Activated naive CD4-positive, alpha-beta T cell treated with anti-CD3 and anti-CD28 coated beads, Interleukin-2, amount 10 ng/mL, durations not matched to agents 7 days and 5 days (primary cell): ENCODE results near the gene PLPPR1.
"Not testable (repeated sequence)": the region's sequence is repeated elsewhere in the genome, so short reads cannot be mapped to it uniquely, and the experiment has no call there.

Source experiments
- CTCF ChIA-PET: fragments of 350-600 bp; sonication (Branson Sonifier 250); formaldehyde crosslinking; loops from one replicate; lab custom pipeline; 2021; ENCODE audit warnings: antibody characterized with exemption; lab: Charles Lee
- DNase-seq: peaks from one replicate; pipeline ENCODE4 v3.0.0-alpha.2; 2020
- H3K27ac Mint-ChIP-seq: one replicate; pipeline ENCODE4 v1.8.0; 2021; ENCODE audit warnings: mild to moderate bottlenecking, moderate library complexity, mixed read lengths
- H3K27me3 Mint-ChIP-seq: one replicate; pipeline ENCODE4 v1.8.0; 2021; ENCODE audit warnings: mild to moderate bottlenecking, mixed read lengths
- H3K36me3 Mint-ChIP-seq: one replicate; pipeline ENCODE4 v1.8.0; 2021; ENCODE audit warnings: mixed read lengths
- H3K4me1 Mint-ChIP-seq: one replicate; pipeline ENCODE4 v1.8.0; 2021; ENCODE audit warnings: mixed read lengths
- H3K4me3 Mint-ChIP-seq: one replicate; pipeline ENCODE4 v1.8.0; 2021; ENCODE audit warnings: mild to moderate bottlenecking, moderate library complexity, mixed read lengths
- H3K9me3 Mint-ChIP-seq: one replicate; pipeline ENCODE4 v1.8.0; 2021; ENCODE audit warnings: mixed read lengths

The PLPPR1 gene

DNA sequence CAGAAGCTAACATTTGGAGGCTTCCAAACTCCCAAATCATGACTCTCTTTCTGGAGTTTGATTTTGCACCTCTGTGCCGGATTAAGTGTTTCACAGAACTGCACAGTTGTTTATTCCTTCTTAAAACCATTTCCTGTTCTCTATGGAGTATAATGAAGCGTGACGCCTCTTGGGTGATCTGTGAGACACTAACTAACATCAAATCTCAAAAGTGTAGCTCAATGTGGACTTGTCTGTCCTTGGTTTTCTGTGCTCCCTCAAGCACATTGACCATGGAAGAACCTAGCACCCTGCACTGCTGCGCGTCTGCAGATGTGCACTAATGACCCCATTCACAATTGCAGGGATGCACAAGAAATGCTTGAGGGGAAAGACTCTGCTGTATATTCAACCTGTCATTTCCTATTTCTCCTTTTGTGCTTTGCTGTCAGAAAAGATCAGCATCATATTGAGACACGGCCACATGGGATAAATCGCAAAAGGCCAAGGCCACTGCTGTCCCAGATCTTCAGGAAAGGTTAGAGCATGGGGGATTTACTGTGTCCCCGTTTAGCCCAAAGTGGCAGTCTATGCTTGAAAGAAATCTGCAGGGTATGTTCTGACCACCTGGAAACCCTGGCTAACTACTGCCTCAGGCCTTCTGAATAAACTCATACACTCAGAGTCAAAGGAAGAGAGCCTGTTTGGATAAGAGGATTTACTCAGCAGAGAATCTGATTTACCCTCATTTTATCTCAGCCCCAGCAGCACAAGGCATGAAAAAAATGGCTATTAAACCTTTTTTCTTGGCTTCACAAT is 246.6 kb downstream of the PLPPR1 start:
- H3K27ac Mint-ChIP-seq: no peak overlapping the region

DNA sequence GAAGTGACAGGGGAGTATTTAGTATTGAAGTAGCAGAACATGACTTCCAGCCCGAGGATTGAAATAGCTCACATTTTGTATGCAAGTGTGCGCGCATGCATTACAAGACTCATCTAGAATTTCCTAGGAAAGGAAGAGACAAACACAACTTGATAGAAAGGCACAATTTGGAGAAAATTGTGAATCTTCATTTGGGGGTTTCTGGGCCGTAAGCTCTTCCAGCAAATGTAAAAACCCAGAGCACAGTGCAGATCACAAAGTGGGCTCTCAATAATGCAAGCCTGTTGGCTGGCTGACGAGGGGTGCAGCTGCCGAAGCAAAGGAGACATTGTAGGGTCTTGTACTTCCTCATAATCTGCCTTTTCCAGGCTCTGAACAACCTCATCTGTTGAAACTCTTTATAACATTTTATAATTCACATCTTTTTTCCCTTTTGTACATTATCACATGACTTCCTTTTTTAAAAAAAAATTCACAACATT is 247.3 kb downstream of the PLPPR1 start:
- Mint-ChIP-seq H3K4me1 (no peaks in the 10 kb centered on the region), H3K27ac (no peak overlapping the region), H3K4me3 (no peak overlapping the region), H3K36me3 (no peaks in the 10 kb centered on the region), H3K27me3 (no peaks in the 10 kb centered on the region), H3K9me3 (no peaks in the 10 kb centered on the region)
- CTCF ChIA-PET: no interaction called here
- DNase-seq: no peak

More for the DNA sequence above, 246.6 kb downstream of the PLPPR1 start:
- H3K9me3 Mint-ChIP-seq: no peaks in the 10 kb centered on the region
- CTCF ChIA-PET: no interaction called here
- H3K36me3 Mint-ChIP-seq: no peaks in the 10 kb centered on the region
- no peaks in the 10 kb centered on the region for H3K4me1 Mint-ChIP-seq
- no peaks in the 10 kb centered on the region for H3K27me3 Mint-ChIP-seq
- DNase-seq: no peak
- H3K4me3 Mint-ChIP-seq: no peak overlapping the region

DNA sequence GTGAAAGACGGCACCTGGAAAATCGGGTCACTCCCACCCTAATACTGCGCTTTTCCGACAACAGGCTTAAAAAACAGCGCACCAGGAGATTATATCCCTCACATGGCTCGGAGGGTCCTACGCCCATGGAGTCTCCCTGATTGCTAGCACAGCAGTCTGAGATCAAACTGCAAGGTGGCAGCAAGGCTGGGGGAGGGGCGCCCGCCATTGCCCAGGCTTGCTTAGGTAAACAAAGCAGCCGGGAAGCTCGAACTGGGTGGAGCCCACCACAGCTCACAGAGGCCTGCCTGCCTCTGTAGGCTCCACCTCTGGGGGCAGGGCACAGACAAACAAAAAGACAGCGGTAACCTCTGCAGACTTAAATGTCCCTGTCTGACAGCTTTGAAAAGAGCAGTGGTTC is 262.5 kb downstream of the PLPPR1 start:
- H3K4me1 Mint-ChIP-seq, H3K36me3 Mint-ChIP-seq, H3K27me3 Mint-ChIP-seq, CTCF ChIA-PET, DNase-seq, H3K27ac Mint-ChIP-seq, H3K4me3 Mint-ChIP-seq, H3K9me3 Mint-ChIP-seq: not testable (repeated sequence)

DNA sequence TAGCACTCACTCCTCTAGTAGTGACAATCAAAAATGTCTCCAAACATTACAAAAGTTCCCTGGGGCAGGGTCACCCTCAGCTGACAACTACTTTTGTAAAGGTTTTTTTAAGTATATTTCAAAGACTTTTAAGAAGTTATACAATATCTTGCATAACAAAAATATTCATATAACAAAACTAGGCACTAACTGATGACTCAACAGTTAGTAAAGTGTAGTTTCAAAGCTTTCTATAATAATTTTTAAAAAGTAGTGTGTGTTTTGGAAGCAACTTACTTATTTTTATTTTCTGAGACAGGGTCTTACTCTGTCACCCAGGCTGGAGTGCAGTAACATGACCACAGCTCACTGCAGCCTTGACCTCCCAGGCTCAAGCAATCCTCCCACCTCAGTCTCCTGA is 271.4 kb downstream of the PLPPR1 start:
- H3K36me3 Mint-ChIP-seq: no peaks in the 10 kb centered on the region
- CTCF ChIA-PET: interaction anchor here (0.6 kb wide), 1 partner anchor 131 kb away, joined by 3 read pairs; no protein-coding TSS in a partner anchor
- H3K9me3 Mint-ChIP-seq: no peaks in the 10 kb centered on the region
- no peak overlapping the region for H3K27ac Mint-ChIP-seq
- no peak overlapping the region for H3K4me3 Mint-ChIP-seq
- no peaks in the 10 kb centered on the region for H3K4me1 Mint-ChIP-seq
- no peaks in the 10 kb centered on the region for H3K27me3 Mint-ChIP-seq
- no peak for DNase-seq

DNA sequence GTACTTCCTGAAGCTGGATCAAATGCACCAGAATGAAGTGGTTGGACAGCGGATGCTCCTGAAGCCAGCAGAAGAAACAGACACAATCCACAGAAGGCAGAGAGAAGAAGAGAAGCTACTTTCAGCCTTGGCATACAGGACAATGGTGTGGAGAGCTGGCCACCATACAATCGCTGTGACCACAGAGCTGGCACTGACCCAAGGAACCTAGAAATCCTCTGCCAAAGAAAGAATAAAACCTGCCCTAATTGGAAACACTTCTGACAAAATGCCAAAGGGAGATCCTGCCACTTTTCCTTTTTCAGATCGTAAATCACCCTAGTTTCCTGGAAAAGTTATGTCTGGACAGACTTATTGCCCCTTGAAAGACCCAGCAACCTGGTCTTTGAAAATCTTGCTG is 278.5 kb downstream of the PLPPR1 start:
- CTCF ChIA-PET: no interaction called here

DNA sequence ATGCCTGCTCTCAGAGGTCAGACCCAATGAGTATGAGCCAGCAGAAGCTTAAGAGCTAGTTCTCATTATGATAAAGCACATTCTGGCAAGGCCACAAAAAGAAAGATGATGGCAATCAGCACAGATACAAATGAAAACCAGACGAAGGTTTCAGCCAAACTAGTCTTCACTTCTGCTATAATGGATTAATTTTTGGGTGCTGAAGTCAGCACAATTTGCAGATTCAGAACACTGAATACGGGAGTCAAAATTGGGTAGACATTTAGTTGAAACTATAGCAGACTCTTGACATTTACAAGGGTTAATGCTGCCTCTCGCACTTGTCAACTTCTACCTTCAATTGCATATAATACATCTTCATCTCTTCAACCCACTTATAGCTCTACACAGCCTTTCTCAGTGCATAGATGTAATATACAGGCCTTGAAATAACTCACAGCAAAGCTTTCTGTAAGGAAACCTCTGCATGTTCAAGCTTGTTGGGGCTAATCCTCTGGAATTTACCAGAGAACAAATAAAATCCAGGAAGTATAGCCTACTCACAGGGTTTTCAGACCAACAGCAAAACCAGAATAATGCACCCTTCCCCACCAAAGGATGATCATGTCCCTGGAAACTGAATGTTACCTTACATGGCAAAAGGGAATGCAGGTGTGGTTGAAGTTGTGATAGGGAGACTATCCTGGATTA is 279.1 kb downstream of the PLPPR1 start:
- no peak overlapping the region for H3K27ac Mint-ChIP-seq
- CTCF ChIA-PET: no interaction called here
- no peak overlapping the region for H3K4me3 Mint-ChIP-seq
- no peaks in the 10 kb centered on the region for H3K27me3 Mint-ChIP-seq
- H3K36me3 Mint-ChIP-seq: no peaks in the 10 kb centered on the region
- DNase-seq: no peak
- no peaks in the 10 kb centered on the region for H3K4me1 Mint-ChIP-seq
- no peaks in the 10 kb centered on the region for H3K9me3 Mint-ChIP-seq

More for the DNA sequence above, 278.5 kb downstream of the PLPPR1 start:
- Mint-ChIP-seq H3K4me3 (no peak overlapping the region), H3K27me3 (no peaks in the 10 kb centered on the region), H3K9me3 (no peaks in the 10 kb centered on the region), H3K27ac (no peak overlapping the region), H3K36me3 (no peaks in the 10 kb centered on the region), H3K4me1 (no peaks in the 10 kb centered on the region)
- DNase-seq: no peak

DNA sequence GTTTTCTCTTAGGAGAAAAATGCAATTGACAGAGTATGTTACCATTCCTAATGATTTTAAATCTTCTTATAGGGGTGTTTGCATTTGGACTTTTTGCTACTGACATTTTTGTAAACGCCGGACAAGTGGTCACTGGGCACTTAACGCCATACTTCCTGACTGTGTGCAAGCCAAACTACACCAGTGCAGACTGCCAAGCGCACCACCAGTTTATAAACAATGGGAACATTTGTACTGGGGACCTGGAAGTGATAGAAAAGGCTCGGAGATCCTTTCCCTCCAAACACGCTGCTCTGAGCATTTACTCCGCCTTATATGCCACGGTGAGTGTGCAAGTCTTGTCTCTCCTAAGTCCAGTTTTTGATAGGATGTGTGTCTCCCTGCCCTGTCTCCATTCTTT is 280.6 kb downstream of the PLPPR1 start:
- no peak overlapping the region for H3K27ac Mint-ChIP-seq
- no peaks in the 10 kb centered on the region for H3K4me1 Mint-ChIP-seq
- no peaks in the 10 kb centered on the region for H3K9me3 Mint-ChIP-seq
- H3K4me3 Mint-ChIP-seq: no peak overlapping the region
- no peaks in the 10 kb centered on the region for H3K36me3 Mint-ChIP-seq
- DNase-seq: no peak
- no peaks in the 10 kb centered on the region for H3K27me3 Mint-ChIP-seq
- CTCF ChIA-PET: no interaction called here

DNA sequence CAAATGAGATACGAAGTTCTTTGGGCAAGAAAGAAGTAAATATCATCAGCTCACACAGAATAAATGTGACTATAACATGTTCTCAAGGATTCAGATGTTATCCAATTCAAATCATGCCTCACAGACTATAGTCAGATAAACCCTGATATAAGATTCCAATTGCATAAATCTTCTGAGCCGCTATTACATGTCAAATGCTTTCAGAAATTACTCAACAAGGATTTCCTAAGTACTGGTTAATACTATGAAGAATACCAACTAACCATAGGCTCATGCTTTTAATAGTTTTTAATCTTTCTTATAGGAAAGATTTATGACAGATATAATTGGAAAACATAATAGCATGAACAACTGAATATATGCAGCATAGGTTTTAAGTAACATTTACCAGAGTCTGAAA is 282.7 kb downstream of the PLPPR1 start:
- CTCF ChIA-PET: interaction anchor here (0.9 to 2.7 kb wide), 13 partner anchors 9 to 710 kb away, joined by 3 to 43 read pairs (median 4); no protein-coding TSS in a partner anchor
- H3K27ac Mint-ChIP-seq: no peak overlapping the region
- no peaks in the 10 kb centered on the region for H3K27me3 Mint-ChIP-seq
- no peak overlapping the region for H3K4me3 Mint-ChIP-seq
- H3K9me3 Mint-ChIP-seq: no peaks in the 10 kb centered on the region
- H3K36me3 Mint-ChIP-seq: no peaks in the 10 kb centered on the region
- no peak for DNase-seq
- H3K4me1 Mint-ChIP-seq: no peaks in the 10 kb centered on the region

DNA sequence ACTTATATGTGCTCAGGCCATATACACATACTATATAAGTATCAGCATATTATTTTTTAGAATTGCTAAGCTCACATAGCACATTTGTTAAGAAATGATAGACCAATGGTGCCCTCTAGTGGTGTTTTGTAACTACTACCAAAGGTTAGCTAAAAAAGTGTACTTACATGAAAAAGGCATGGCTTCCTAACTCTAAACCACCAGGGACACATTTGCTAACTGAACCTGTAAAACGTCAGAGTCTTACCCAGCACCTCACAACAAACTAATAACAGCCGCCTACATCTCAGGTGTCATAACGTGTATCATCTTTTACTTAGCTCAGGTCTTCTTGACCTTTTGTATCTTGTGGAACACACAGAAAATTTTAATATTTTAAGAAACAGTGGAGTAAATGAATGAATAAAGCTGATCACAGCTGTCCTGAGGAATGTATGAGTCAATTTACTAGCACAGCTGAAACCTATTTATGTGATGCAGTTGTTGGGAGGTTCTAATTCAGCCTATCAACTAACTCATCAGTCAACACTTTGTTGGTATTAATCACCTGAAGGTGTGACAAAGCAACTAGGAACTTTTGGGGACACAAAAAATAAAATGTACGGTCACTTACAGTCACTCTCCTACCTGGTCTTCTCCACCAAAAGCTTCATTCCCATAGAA is 283.4 kb downstream of the PLPPR1 start:
- Mint-ChIP-seq H3K9me3 (no peaks in the 10 kb centered on the region), H3K27ac (no peak overlapping the region), H3K4me3 (no peak overlapping the region), H3K4me1 (no peaks in the 10 kb centered on the region), H3K36me3 (no peaks in the 10 kb centered on the region), H3K27me3 (no peaks in the 10 kb centered on the region)
- CTCF ChIA-PET: interaction anchor here (0.6 to 2.7 kb wide), 15 partner anchors 10 to 711 kb away, joined by 3 to 43 read pairs (median 4); no protein-coding TSS in a partner anchor
- DNase-seq: no peak

DNA sequence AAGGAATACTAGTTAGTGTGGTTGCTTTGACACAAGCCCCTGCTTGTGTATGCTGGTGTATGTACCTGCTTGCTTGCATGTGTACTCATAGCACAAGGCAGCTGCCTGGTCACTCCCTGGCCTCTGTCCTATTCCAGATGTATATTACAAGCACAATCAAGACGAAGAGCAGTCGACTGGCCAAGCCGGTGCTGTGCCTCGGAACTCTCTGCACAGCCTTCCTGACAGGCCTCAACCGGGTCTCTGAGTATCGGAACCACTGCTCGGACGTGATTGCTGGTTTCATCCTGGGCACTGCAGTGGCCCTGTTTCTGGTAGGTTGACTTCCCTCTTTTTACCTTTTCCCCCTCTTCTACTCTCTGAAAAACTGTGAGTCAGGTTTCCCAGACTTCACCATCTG is 284.1 kb downstream of the PLPPR1 start:
- no peaks in the 10 kb centered on the region for H3K36me3 Mint-ChIP-seq
- no peaks in the 10 kb centered on the region for H3K9me3 Mint-ChIP-seq
- no peak overlapping the region for H3K27ac Mint-ChIP-seq
- DNase-seq: no peak
- H3K4me1 Mint-ChIP-seq: no peaks in the 10 kb centered on the region
- H3K4me3 Mint-ChIP-seq: no peak overlapping the region
- H3K27me3 Mint-ChIP-seq: no peaks in the 10 kb centered on the region
- CTCF ChIA-PET: interaction anchor here (1.5 to 2.7 kb wide), 4 partner anchors 594 to 711 kb away, joined by 6 to 43 read pairs (median 14); no protein-coding TSS in a partner anchor

DNA sequence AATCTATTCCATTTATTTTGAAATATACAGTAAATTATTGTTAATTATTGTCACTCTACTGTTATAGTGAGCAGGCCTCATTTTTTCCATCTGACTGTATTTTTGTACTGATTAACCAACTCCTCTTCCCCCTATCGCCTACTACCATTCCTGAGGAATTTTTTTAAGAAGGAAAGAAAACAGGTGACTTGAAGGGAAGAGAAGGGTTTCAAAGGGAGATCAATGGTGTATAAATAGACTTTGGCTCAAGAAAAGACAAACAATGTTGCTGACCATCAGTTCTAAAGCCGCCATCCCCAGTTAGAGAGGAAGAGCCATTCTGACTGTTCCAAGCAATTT is 286.6 kb downstream of the PLPPR1 start:
- Mint-ChIP-seq H3K4me3 (no peak overlapping the region), H3K27me3 (no peaks in the 10 kb centered on the region), H3K36me3 (no peaks in the 10 kb centered on the region), H3K9me3 (no peaks in the 10 kb centered on the region), H3K4me1 (no peaks in the 10 kb centered on the region), H3K27ac (no peak overlapping the region)
- CTCF ChIA-PET: no interaction called here
- no peak for DNase-seq

DNA sequence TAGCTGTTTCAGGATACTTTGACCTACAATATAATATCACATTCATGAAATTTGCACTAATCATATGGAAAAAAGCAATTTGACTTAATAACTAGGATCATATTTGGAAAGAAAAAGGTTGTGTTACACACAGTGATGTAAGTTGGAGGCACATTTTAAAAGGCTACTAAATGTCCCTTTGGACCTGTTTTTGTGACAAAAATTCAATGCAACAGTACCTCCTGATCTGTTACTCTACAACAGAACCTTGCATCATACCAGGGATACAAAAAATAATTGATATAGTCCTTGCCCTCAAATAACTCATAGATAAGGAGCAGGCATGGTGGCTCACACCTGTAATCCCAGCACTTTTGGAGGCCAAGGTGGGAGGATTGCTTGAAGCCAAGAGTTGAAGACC is 289.2 kb downstream of the PLPPR1 start:
- Mint-ChIP-seq H3K27me3 (no peaks in the 10 kb centered on the region), H3K9me3 (no peaks in the 10 kb centered on the region), H3K36me3 (no peaks in the 10 kb centered on the region), H3K27ac (no peak overlapping the region), H3K4me3 (no peak overlapping the region), H3K4me1 (no peaks in the 10 kb centered on the region)
- DNase-seq: no peak
- CTCF ChIA-PET: no interaction called here

DNA sequence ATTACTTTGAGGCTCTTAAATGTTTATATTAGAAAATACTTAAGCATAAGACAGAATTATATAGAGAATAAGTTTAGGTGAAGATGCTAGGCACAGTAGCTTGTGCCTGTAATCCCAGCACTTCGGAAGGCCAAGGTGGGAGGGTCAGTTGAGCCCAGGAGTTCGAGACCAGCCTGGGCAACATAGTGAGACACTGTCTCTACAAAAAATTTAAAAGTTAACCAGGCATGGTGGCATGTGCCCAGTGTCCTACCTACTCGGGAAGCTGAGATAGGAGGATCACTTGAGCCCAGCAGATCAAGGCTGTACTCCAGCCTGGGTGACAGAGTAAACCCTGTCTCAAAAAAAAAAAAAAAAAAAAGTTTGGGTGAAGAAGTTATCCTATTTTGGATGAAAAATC is 294.6 kb downstream of the PLPPR1 start:
- DNase-seq: no peak
- H3K4me1 Mint-ChIP-seq: no peaks in the 10 kb centered on the region
- no peaks in the 10 kb centered on the region for H3K36me3 Mint-ChIP-seq
- H3K27ac Mint-ChIP-seq: no peak overlapping the region
- no peak overlapping the region for H3K4me3 Mint-ChIP-seq
- CTCF ChIA-PET: interaction anchor here (2.5 kb wide), 1 partner anchor 12 kb away, joined by 7 read pairs; no protein-coding TSS in a partner anchor
- no peaks in the 10 kb centered on the region for H3K9me3 Mint-ChIP-seq
- H3K27me3 Mint-ChIP-seq: peaks cover 4% of the 10 kb centered on the region

DNA sequence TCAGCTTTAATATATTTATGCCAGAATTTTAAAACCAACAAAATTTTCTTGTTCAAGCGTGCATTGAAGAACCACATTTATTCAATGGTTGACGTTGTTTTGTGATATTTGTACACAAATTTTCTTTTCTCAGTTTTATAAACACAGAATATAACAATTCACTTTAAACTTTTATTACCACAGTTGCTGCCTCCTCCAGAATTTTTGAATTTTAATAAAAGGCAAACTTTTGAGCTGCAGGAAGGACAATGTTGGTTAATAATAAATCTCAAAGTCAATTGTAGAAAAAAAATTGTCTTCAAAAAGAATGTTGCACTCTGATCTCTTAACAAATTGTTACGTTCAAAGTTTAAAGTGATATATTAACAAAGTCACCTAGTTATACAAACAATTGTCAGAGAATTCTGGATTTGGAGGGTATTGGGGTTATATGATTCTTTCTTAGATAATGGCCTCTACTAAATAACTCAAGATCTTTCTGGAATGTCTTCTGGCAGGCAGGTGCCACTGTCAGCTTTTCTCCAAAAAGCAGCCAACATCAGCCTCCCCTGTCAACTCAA is 295.8 kb downstream of the PLPPR1 start:
- Mint-ChIP-seq H3K4me1 (no peaks in the 10 kb centered on the region), H3K4me3 (no peak overlapping the region), H3K9me3 (no peaks in the 10 kb centered on the region), H3K27ac (no peak overlapping the region), H3K27me3 (peaks cover 4% of the 10 kb centered on the region), H3K36me3 (no peaks in the 10 kb centered on the region)
- CTCF ChIA-PET: interaction anchor here (2.5 kb wide), 1 partner anchor 13 kb away, joined by 7 read pairs; no protein-coding TSS in a partner anchor
- no peak for DNase-seq
